CD4-positive, alpha-beta T cell treated with Interferon gamma for 1 hour (primary cell): ENCODE results near the gene KIRREL2.
"Not testable (repeated sequence)": the region's sequence is repeated elsewhere in the genome, so short reads cannot be mapped to it uniquely, and the experiment has no call there.

Experiments
- DNase-seq: peaks from one replicate; pipeline ENCODE4 v3.0.0-alpha.2; 2020

Gene KIRREL2

GRCh38 chr19:35856546-35857149, at the start of gene KIRREL2:
TSS of gene KIRREL2 (plus strand) at chr19:35856911. CDS start at chr19:35857120, 209 bp downstream.
- DNase-seq = no peak

- DNase-seq = no peak
Observed at GRCh38 chr19:35807633-35808032, 49.1 kb upstream of the KIRREL2 start.

- DNase-seq = no peak
Observed at GRCh38 chr19:35811317-35812219, 45.1 kb upstream of the KIRREL2 start.

GRCh38 chr19:35812220-35813042, 44.3 kb upstream of the KIRREL2 start, which contains the start of gene PRODH2:
TSS of gene PRODH2 (minus strand) at chr19:35812845. CDS start at chr19:35812805, 40 bp downstream.
- DNase-seq = no peak

GRCh38 chr19:35813043-35813890, 43.4 kb upstream of the KIRREL2 start:
- no peak for DNase-seq

- DNase-seq = no peak
Observed at GRCh38 chr19:35816262-35816661, 40.4 kb upstream of the KIRREL2 start.

- no peak for DNase-seq
Observed at GRCh38 chr19:35816846-35817245, 39.9 kb upstream of the KIRREL2 start.

- no peak for DNase-seq
Observed at GRCh38 chr19:35818445-35818844, 38.3 kb upstream of the KIRREL2 start.

GRCh38 chr19:35822579-35822978, 34.1 kb upstream of the KIRREL2 start:
- DNase-seq = no peak

- DNase-seq = no peak
Observed at GRCh38 chr19:35824150-35824549, 32.6 kb upstream of the KIRREL2 start.

- no peak for DNase-seq
Observed at GRCh38 chr19:35828692-35829301, 27.9 kb upstream of the KIRREL2 start.

- DNase-seq = no peak
Observed at GRCh38 chr19:35830986-35831385, 25.7 kb upstream of the KIRREL2 start.

GRCh38 chr19:35832054-35832453, 24.7 kb upstream of the KIRREL2 start:
- DNase-seq = no peak

GRCh38 chr19:35833972-35834371, 22.7 kb upstream of the KIRREL2 start:
- no peak for DNase-seq

- not testable (repeated sequence) for DNase-seq
Observed at GRCh38 chr19:35836096-35836495, 20.6 kb upstream of the KIRREL2 start.

GRCh38 chr19:35841961-35842595, 14.6 kb upstream of the KIRREL2 start:
- no peak for DNase-seq

- DNase-seq = no peak
Observed at GRCh38 chr19:35842666-35843272, 13.9 kb upstream of the KIRREL2 start.

GRCh38 chr19:35843676-35844481, 12.8 kb upstream of the KIRREL2 start:
- DNase-seq = no peak

GRCh38 chr19:35844482-35845214, 12.1 kb upstream of the KIRREL2 start:
- no peak for DNase-seq
